ENCODE data around the gene AFAP1L1.

AFAP1L1 gene

DNA sequence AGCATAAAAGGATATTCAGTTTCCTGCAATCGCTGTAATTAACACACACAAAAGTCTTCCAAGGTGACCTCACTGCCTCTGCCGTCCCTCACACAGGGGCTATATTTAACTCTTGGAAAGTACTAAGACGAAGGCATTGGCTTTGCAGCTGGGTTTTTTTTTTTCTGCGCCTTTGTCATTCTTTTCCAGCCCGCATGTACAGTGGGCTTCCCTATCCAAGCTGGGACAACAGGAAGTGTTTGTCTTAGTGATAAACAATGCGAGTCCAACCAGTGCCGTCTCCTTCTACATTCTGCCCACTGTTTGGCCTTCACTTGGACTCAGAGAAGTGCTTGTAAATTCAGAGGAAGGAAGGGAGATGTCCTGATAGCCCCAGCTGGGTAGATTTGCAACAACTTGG lies 17.6 kb downstream of the AFAP1L1 start:
- no peak overlapping the region for H4K8ac ChIP-seq (ENCODE audit: low read depth, low read length)
- no peak overlapping the region for H3K4me3 ChIP-seq (ENCODE audit: low read length in 2 of 2)
- no peak overlapping the region for H3K27ac ChIP-seq (replicated peaks; ENCODE audit: low read length)
- no peaks in the 10 kb centered on the region for H3K9me3 ChIP-seq (replicated peaks in 1 of 2; ENCODE audit: control insufficient read depth in 2 of 2, insufficient read depth in 1 of 2, low read depth in 1 of 2, low read length in 2 of 2)
- H3K14ac ChIP-seq (ENCODE audit: low read length), result no peak overlapping the region
- peaks cover 0 to 3% (median 0%) of the 10 kb centered on the region in 3 experiments for H3K27me3 ChIP-seq (ENCODE audit: control insufficient read depth in 3 of 3, insufficient read depth in 3 of 3, low read depth in 1 of 3, low read length in 3 of 3)
- no peak overlapping the region for H2BK5ac ChIP-seq (ENCODE audit: low read length)
- no peak overlapping the region for H2BK120ac ChIP-seq (ENCODE audit: low read depth, low read length)
- H3K4me1 ChIP-seq (ENCODE audit: control insufficient read depth in 2 of 2, insufficient read depth in 1 of 2, low read depth in 1 of 2, low read length in 2 of 2), result no peaks in the 10 kb centered on the region
- H3K4ac ChIP-seq (ENCODE audit: low read length), result no peak overlapping the region
- no peak overlapping the region for H2BK15ac ChIP-seq (ENCODE audit: low read length)
- no peak overlapping the region for H4K91ac ChIP-seq (ENCODE audit: low read depth, low read length, poor library complexity)
- H2BK12ac ChIP-seq (ENCODE audit: low read length), result no peak overlapping the region
- no peaks in the 10 kb centered on the region for H3K79me1 ChIP-seq (ENCODE audit: low read depth, low read length)
- H3K18ac ChIP-seq (ENCODE audit: low read length), result no peak overlapping the region
- WGBS, 2 donors (ENCODE audit: extremely low coverage in 2 of 2, insufficient read length in 2 of 2, insufficient replicate concordance in 1 of 2), result no CpG with 5 or more reads among the region's 7 CpGs
- no peak overlapping the region for H3K4me2 ChIP-seq (ENCODE audit: insufficient read depth, low read length, poor library complexity, severe bottlenecking)
- no peak overlapping the region for H3K9ac ChIP-seq (ENCODE audit: low read depth, low read length, poor library complexity)
- H3K23ac ChIP-seq (ENCODE audit: low read depth, low read length, poor library complexity), result no peak overlapping the region
- DNase-seq (ENCODE audit: low spot score), result no peak
- peak overlapping the region; percentile 17 for H2AFZ ChIP-seq (ENCODE audit: low read length)
- no peaks in the 10 kb centered on the region for H3K36me3 ChIP-seq (replicated peaks in 1 of 2; ENCODE audit: control insufficient read depth in 2 of 2, insufficient read depth in 2 of 2, low read length in 2 of 2)
- H2AK5ac ChIP-seq (ENCODE audit: low read depth, low read length), result no peak overlapping the region

GRCh38 chr5:149294872-149295829 lies 23.5 kb downstream of the AFAP1L1 start:
- no peak overlapping the region for H2AFZ ChIP-seq (ENCODE audit: low read length)
- no peak overlapping the region for H3K27ac ChIP-seq (replicated peaks; ENCODE audit: low read length)
- no peaks in the 10 kb centered on the region for H3K36me3 ChIP-seq (replicated peaks in 1 of 2; ENCODE audit: control insufficient read depth in 2 of 2, insufficient read depth in 2 of 2, low read length in 2 of 2)
- no peak overlapping the region for H3K4ac ChIP-seq (ENCODE audit: low read length)
- no peak overlapping the region for H4K91ac ChIP-seq (ENCODE audit: low read depth, low read length, poor library complexity)
- no peak overlapping the region for H2BK120ac ChIP-seq (ENCODE audit: low read depth, low read length)
- H3K9me3 ChIP-seq (replicated peaks in 1 of 2; ENCODE audit: control insufficient read depth in 2 of 2, insufficient read depth in 1 of 2, low read depth in 1 of 2, low read length in 2 of 2), result no peaks in the 10 kb centered on the region
- H2BK5ac ChIP-seq (ENCODE audit: low read length), result no peak overlapping the region
- H3K4me2 ChIP-seq (ENCODE audit: insufficient read depth, low read length, poor library complexity, severe bottlenecking), result no peak overlapping the region
- peaks cover 2% of the 10 kb centered on the region for H3K79me1 ChIP-seq (ENCODE audit: low read depth, low read length)
- H2BK15ac ChIP-seq (ENCODE audit: low read length), result no peak overlapping the region
- no peak overlapping the region for H3K9ac ChIP-seq (ENCODE audit: low read depth, low read length, poor library complexity)
- H3K18ac ChIP-seq (ENCODE audit: low read length), result no peak overlapping the region
- H3K23ac ChIP-seq (ENCODE audit: low read depth, low read length, poor library complexity), result no peak overlapping the region
- no peak overlapping the region for H2AK5ac ChIP-seq (ENCODE audit: low read depth, low read length)
- no peak overlapping the region for H3K4me3 ChIP-seq (ENCODE audit: low read length in 2 of 2)
- no peak overlapping the region for H4K8ac ChIP-seq (ENCODE audit: low read depth, low read length)
- DNase-seq (ENCODE audit: low spot score), result no peak
- peaks cover 0 to 5% (median 0%) of the 10 kb centered on the region in 3 experiments for H3K27me3 ChIP-seq (ENCODE audit: control insufficient read depth in 3 of 3, insufficient read depth in 3 of 3, low read depth in 1 of 3, low read length in 3 of 3)
- 85 to 100% methylated on average over 1 of the region's 10 CpGs for WGBS, 2 donors (ENCODE audit: extremely low coverage in 2 of 2, insufficient read length in 2 of 2, insufficient replicate concordance in 1 of 2)
- H3K14ac ChIP-seq (ENCODE audit: low read length), result no peak overlapping the region
- H2BK12ac ChIP-seq (ENCODE audit: low read length), result no peak overlapping the region
- peaks cover 0 to 7% of the 10 kb centered on the region in 2 donors for H3K4me1 ChIP-seq (ENCODE audit: control insufficient read depth in 2 of 2, insufficient read depth in 1 of 2, low read depth in 1 of 2, low read length in 2 of 2)

GRCh38 chr5:149297340-149298025 lies 25.8 kb downstream of the AFAP1L1 start:
- Histone ChIP-seq H3K23ac (ENCODE audit: low read depth, low read length, poor library complexity) (no peak overlapping the region), H2AFZ (ENCODE audit: low read length) (no peak overlapping the region), H3K27me3 (ENCODE audit: control insufficient read depth in 3 of 3, insufficient read depth in 3 of 3, low read depth in 1 of 3, low read length in 3 of 3) (peaks cover 0 to 11% (median 0%) of the 10 kb centered on the region in 3 experiments), H3K4me3 (ENCODE audit: low read length in 2 of 2) (no peak overlapping the region), H4K8ac (ENCODE audit: low read depth, low read length) (no peak overlapping the region), H3K14ac (ENCODE audit: low read length) (no peak overlapping the region), H3K4me1 (ENCODE audit: control insufficient read depth in 2 of 2, insufficient read depth in 1 of 2, low read depth in 1 of 2, low read length in 2 of 2) (peaks cover 0 to 9% of the 10 kb centered on the region in 2 donors), H3K79me1 (ENCODE audit: low read depth, low read length) (peaks cover 2% of the 10 kb centered on the region), H3K18ac (ENCODE audit: low read length) (no peak overlapping the region), H2BK5ac (ENCODE audit: low read length) (no peak overlapping the region), H3K9ac (ENCODE audit: low read depth, low read length, poor library complexity) (no peak overlapping the region), H2AK5ac (ENCODE audit: low read depth, low read length) (no peak overlapping the region), H3K4me2 (ENCODE audit: insufficient read depth, low read length, poor library complexity, severe bottlenecking) (no peak overlapping the region), H2BK120ac (ENCODE audit: low read depth, low read length) (no peak overlapping the region), H3K27ac (replicated peaks; ENCODE audit: low read length) (no peak overlapping the region), H2BK15ac (ENCODE audit: low read length) (no peak overlapping the region), H3K9me3 (replicated peaks in 1 of 2; ENCODE audit: control insufficient read depth in 2 of 2, insufficient read depth in 1 of 2, low read depth in 1 of 2, low read length in 2 of 2) (no peaks in the 10 kb centered on the region), H2BK12ac (ENCODE audit: low read length) (no peak overlapping the region), H4K91ac (ENCODE audit: low read depth, low read length, poor library complexity) (no peak overlapping the region), H3K36me3 (replicated peaks in 1 of 2; ENCODE audit: control insufficient read depth in 2 of 2, insufficient read depth in 2 of 2, low read length in 2 of 2) (no peaks in the 10 kb centered on the region), H3K4ac (ENCODE audit: low read length) (no peak overlapping the region)
- no peak for DNase-seq (ENCODE audit: low spot score)
- no CpG with 5 or more reads among the region's 5 CpGs for WGBS, 2 donors (ENCODE audit: extremely low coverage in 2 of 2, insufficient read length in 2 of 2, insufficient replicate concordance in 1 of 2)

DNA sequence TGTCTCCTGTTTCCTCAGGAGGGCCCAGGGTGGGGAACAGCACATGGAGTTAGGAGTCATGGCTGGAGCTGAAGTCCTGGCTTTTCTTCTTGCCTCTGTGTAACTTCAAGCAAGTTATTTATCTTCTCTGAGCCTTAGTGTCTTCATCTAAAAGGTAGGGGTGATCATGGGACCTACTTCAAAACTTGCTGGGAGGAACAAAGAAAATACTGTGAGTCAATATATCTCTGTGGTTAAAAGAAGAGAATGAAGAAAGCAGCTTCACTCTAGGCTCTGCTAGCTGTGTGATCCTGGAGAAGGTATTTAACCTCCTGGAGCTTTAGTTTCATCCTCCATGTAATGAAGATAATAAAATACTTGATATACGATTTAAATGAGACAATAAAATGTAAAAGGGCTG lies 26.5 kb downstream of the AFAP1L1 start:
- Histone ChIP-seq H4K8ac (ENCODE audit: low read depth, low read length) (no peak overlapping the region), H3K14ac (ENCODE audit: low read length) (no peak overlapping the region), H2AK5ac (ENCODE audit: low read depth, low read length) (no peak overlapping the region), H3K4ac (ENCODE audit: low read length) (no peak overlapping the region), H3K27me3 (ENCODE audit: control insufficient read depth in 3 of 3, insufficient read depth in 3 of 3, low read depth in 1 of 3, low read length in 3 of 3) (peaks cover 0 to 11% (median 0%) of the 10 kb centered on the region in 3 experiments), H2BK15ac (ENCODE audit: low read length) (no peak overlapping the region), H2BK120ac (ENCODE audit: low read depth, low read length) (no peak overlapping the region), H2BK12ac (ENCODE audit: low read length) (no peak overlapping the region), H2BK5ac (ENCODE audit: low read length) (no peak overlapping the region), H3K4me3 (ENCODE audit: low read length in 2 of 2) (no peak overlapping the region), H3K9me3 (replicated peaks in 1 of 2; ENCODE audit: control insufficient read depth in 2 of 2, insufficient read depth in 1 of 2, low read depth in 1 of 2, low read length in 2 of 2) (no peaks in the 10 kb centered on the region), H3K9ac (ENCODE audit: low read depth, low read length, poor library complexity) (no peak overlapping the region), H2AFZ (ENCODE audit: low read length) (no peak overlapping the region), H4K91ac (ENCODE audit: low read depth, low read length, poor library complexity) (no peak overlapping the region), H3K27ac (replicated peaks; ENCODE audit: low read length) (no peak overlapping the region), H3K4me1 (ENCODE audit: control insufficient read depth in 2 of 2, insufficient read depth in 1 of 2, low read depth in 1 of 2, low read length in 2 of 2) (peaks cover 0 to 9% of the 10 kb centered on the region in 2 donors), H3K18ac (ENCODE audit: low read length) (no peak overlapping the region), H3K79me1 (ENCODE audit: low read depth, low read length) (peaks cover 2% of the 10 kb centered on the region), H3K23ac (ENCODE audit: low read depth, low read length, poor library complexity) (no peak overlapping the region), H3K4me2 (ENCODE audit: insufficient read depth, low read length, poor library complexity, severe bottlenecking) (no peak overlapping the region), H3K36me3 (replicated peaks in 1 of 2; ENCODE audit: control insufficient read depth in 2 of 2, insufficient read depth in 2 of 2, low read length in 2 of 2) (no peaks in the 10 kb centered on the region)
- no CpG with 5 or more reads among the region's 1 CpG for WGBS, 2 donors (ENCODE audit: extremely low coverage in 2 of 2, insufficient read length in 2 of 2, insufficient replicate concordance in 1 of 2)
- DNase-seq (ENCODE audit: low spot score), result no peak
